Measurements from ENCODE around the gene MED6. TPM values are rescaled to one million over a fixed set of nuclear protein-coding genes. Genes with fewer than 3 reads are reported as not detected.

MED6 gene
- total RNA-seq, result 31.2 TPM
- long read RNA-seq, partial matches to known transcripts, result 1 of 8 reads
- long read RNA-seq, other reads (novel, unspliced or antisense), result 4 of 8 reads

- Histone ChIP-seq H3K36me3 (peaks cover 11% of the 10 kb centered on the region), H3K9me3 (no peaks in the 10 kb centered on the region), H3K4me1 (peaks cover 16% of the 10 kb centered on the region), H3K27ac (peak within 1 kb of the TSS; percentile 85), H3K4me3 (peak within 1 kb of the TSS; percentile 81), H3K27me3 (peaks cover under 1% of the 10 kb centered on the region)
- DNase-seq (peak; percentile 96), ATAC-seq (peak; percentile 100)
- no peak for TF ChIP-seq CTCF (IDR thresholded peaks at IDR 0.05)
- intact Hi-C loops (cut with DNase I), result no loop called here
Observed at GRCh38 chr14:70600382-70601157, at the start of gene MED6. Gene MED6, minus strand, starts transcription at chr14:70600655. Its CDS starts 18 bp downstream, at chr14:70600637.

- H3K4me3 ChIP-seq, result no peak overlapping the region
- no peak overlapping the region for H3K27ac ChIP-seq
- ATAC-seq (no peak), DNase-seq (no peak)
- intact Hi-C loops (cut with DNase I), result no loop called here
- H3K4me1 ChIP-seq, result no peaks in the 10 kb centered on the region
- H3K36me3 ChIP-seq, result no peaks in the 10 kb centered on the region
- H3K27me3 ChIP-seq, result no peaks in the 10 kb centered on the region
- no peak for TF ChIP-seq CTCF (IDR thresholded peaks at IDR 0.05)
- H3K9me3 ChIP-seq, result no peaks in the 10 kb centered on the region
Observed at GRCh38 chr14:70649803-70650202, 49.3 kb upstream of the MED6 start.

- intact Hi-C loops (cut with DNase I), result no loop called here
- ATAC-seq, result peak; percentile 50
Observed at GRCh38 chr14:70648346-70648745, 47.9 kb upstream of the MED6 start.

GRCh38 chr14:70646705-70647104, 46.2 kb upstream of the MED6 start:
- H3K4me3 ChIP-seq, result no peak overlapping the region
- no peak for TF ChIP-seq CTCF (IDR thresholded peaks at IDR 0.05)
- no peaks in the 10 kb centered on the region for H3K27me3 ChIP-seq
- ATAC-seq (no peak), DNase-seq (no peak)
- H3K4me1 ChIP-seq, result peaks cover 16% of the 10 kb centered on the region
- intact Hi-C loops (cut with DNase I), result no loop called here
- no peak overlapping the region for H3K27ac ChIP-seq
- no peaks in the 10 kb centered on the region for H3K9me3 ChIP-seq
- no peaks in the 10 kb centered on the region for H3K36me3 ChIP-seq

More at GRCh38 chr14:70648346-70648745, 47.9 kb upstream of the MED6 start:
- no peak for TF ChIP-seq CTCF (IDR thresholded peaks at IDR 0.05)
- peaks cover 8% of the 10 kb centered on the region for H3K4me1 ChIP-seq
- no peaks in the 10 kb centered on the region for H3K27me3 ChIP-seq
- no peaks in the 10 kb centered on the region for H3K36me3 ChIP-seq
- H3K9me3 ChIP-seq, result no peaks in the 10 kb centered on the region
- no peak overlapping the region for H3K27ac ChIP-seq
- no peak for DNase-seq
- H3K4me3 ChIP-seq, result no peak overlapping the region

- no peak overlapping the region for H3K27ac ChIP-seq
- no peak for ATAC-seq
- no peak overlapping the region for H3K4me3 ChIP-seq
- H3K36me3 ChIP-seq, result no peaks in the 10 kb centered on the region
- no peak for TF ChIP-seq CTCF (IDR thresholded peaks at IDR 0.05)
- no peaks in the 10 kb centered on the region for H3K9me3 ChIP-seq
- intact Hi-C loops (cut with DNase I), result no loop called here
- no peaks in the 10 kb centered on the region for H3K27me3 ChIP-seq
- H3K4me1 ChIP-seq, result peaks cover 17% of the 10 kb centered on the region
- DNase-seq, result no peak
Observed at GRCh38 chr14:70645892-70646291, 45.4 kb upstream of the MED6 start.
